GM18520 (cell line): ENCODE measurements around the gene ATPAF1.

Experiments used
- ATAC-seq: cut with Tn5 transposase; IDR thresholded peaks from one replicate; pipeline ENCODE4 v1.9.1; 2021; ENCODE audit not compliant: unreplicated experiment

ATPAF1 gene

DNA sequence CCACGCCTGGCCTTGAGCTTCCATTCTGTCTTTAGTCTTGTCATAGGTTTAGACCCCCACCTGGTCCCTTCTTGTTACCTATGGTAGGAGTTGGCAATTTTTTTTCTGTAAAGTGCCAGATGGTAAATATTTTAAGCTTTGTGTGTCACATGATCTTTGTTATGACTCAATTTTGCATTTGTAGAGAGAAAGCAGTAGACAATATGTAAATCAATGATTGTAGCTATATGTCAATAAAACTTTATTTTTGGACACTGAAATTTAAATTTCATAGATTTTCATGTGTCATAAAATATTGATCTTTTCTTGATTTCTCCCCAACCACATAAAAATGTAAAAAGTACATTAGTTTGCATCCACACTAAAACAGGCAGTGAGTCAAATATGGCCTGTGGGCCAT is 72.1 kb downstream of the ATPAF1 start:
- ATAC-seq = no peak

DNA sequence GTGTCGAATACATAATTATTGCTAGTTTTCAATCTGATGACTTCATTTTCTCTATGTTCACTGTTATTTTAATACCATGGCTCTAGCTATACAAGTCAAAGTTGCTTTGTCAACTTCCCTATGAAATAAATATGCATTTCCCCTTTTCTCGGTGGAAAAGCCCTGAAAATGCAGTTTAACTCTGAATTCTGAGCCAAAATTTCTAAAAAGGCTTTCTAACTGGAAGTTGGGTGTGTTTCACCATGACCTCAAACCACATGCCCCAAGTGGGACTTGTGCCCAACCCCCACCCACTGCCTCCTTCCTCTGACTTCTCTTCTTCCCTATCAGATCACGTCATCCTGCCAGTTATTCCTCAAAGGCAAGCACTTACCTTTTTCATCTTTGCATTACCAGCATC is 73.0 kb downstream of the ATPAF1 start:
- no peak for ATAC-seq

DNA sequence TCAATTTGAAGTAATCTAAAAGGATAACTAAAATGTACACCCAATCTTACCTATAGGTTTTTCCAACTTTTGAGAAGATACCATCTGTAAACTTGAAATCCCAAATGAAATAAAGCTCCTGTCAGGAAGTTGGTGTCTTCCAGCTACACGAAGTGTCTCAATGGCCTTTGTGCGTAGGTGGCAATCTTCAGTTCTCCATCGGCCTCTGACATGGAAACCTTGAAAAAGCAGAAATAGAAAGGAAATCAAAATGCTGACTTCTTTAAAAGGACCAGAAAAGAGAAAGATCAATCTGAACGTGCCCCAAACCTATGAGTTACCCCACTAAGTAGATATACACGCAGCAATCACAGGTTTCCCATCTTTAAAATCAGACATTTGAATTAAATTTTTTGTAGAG is 74.1 kb downstream of the ATPAF1 start:
- ATAC-seq = no peak

DNA sequence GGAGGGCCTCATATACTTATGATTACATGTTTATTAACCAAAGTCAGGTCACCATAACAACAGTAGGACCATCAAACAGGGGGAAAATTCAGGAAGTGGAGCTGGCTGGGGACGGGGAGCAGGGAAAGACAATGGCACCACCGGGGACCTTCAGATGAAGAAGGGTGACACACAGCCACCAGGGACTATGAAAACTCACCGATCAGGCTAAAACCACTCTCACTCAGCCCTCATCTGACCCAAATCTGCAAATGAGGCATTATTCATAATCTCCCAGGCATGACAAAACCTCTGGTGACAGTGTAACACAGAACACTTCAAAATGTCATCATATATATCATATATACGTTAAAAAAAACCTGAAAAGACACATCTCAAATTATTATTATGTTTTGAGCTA is 75.3 kb downstream of the ATPAF1 start:
- no peak for ATAC-seq

DNA sequence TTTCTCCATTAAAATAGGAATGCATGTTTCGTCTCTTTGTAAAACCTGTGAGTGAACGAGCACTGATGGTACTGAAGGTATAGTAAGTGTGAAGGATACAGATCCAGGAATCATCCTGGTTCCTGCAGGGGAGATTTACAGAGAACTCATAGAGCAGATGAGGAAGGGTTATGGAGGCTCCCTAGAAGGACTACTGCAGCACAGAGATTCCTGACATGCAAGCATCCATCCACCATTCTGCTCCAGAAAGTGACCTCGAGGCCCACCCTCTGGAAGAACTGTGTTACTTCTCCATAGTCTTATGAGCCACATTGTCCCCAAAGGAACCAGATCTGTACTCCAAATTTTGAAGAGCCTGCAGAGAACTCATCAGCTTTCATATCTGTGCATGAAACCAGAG is 78.6 kb downstream of the ATPAF1 start:
- ATAC-seq = no peak

DNA sequence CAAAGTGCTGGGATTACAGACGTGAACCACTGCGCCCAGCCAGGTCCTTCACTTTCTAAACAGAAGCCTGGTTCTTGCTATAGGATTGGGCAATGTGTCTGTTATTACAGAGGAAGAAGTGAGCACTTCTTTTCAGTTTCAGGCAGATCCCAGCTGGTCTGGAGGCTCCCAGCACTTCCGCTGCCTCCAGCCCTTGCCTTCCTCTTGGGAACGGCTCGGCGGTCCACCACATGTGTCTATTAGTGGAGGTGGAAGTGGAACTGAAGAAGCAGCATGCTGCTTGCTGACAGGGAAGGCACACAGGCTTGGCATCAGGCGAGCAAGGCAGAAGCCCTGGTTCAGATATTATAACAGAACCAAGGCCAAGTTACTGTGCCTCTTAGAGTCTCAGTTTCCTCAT is 81.1 kb downstream of the ATPAF1 start:
- ATAC-seq = no peak

DNA sequence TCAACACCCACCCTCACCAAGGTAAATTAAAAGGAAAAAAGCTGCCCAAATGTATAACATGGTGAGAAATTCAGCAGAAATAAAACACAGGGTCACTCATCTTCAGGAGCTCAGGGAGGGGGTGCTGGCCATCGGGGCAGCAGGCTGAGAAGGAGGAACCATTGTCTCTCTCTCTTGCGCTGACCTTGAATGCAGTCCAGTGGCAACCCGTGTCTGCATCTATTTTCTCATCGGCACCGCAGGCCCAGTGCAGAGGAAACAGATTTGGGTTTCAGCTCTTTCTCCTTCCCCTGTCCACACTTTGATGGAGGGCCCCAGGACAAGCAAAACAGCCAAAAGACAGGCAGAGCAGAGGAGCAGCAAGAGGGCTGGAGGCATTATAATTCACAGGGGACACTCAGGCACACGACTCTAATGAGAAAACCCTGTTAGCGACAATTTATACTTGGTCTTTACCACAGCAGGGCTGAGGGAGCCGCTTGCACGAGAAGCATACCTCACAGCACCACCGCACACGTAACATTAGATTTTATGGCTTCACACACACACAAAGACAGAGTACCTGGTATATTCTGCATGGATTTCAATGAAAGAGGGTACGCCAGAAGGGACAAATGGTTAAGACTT is 82.7 kb downstream of the ATPAF1 start:
- no peak for ATAC-seq

DNA sequence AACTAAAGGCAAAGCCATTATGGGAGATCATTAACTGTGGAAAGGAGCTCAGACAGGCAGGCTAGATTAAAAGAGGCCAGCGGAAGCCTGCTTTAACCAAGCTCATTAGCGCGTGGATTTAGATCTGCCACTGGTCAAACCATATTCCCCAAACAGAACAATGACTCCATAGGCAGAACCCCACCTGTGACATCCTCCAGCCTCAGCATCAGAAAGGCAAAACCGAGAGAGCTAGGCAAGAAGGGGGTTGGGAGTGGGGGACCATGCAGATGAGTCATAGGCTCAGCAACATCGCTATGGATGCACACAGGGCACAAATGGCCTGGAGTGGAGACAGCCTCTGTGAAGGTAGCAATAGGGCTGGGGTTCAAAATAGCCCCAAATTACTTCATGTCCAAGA is 84.7 kb downstream of the ATPAF1 start:
- no peak for ATAC-seq

DNA sequence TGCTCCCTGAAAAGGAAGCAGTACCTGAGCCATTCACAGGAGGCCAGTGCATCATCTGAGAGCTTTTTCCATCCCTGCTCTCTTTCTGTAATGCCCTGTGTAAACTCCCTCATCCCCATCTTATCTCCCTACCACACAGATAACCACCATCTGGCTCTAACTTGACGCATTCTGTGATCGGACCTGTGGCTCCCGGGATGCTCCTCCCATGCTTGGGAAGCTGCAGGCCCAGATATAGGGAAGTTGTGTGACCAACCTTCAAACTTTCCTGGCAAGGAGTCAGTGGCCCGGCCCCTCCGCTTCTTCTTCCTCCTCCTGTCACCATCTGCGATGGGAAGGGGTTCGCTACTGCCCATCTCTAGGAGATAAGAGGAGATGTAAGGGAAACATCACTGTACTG is 85.2 kb downstream of the ATPAF1 start:
- no peak for ATAC-seq
